Mesendoderm (in vitro differentiated cells): ENCODE data around the gene NAA11.

Experiments
- DNase-seq: peaks from one replicate; pipeline ENCODE4 v3.0.0; 2013
- H2AK5ac ChIP-seq: 2 replicates; pipeline ENCODE4 v1.6.1; 2013; ENCODE audit warnings: low read length, inconsistent platforms
- H2BK120ac ChIP-seq: 2 replicates; pipeline ENCODE4 v1.6.1; 2013; ENCODE audit warnings: low read depth, mild to moderate bottlenecking, low read length, moderate library complexity, mixed read lengths
- H2BK15ac ChIP-seq: replicated peaks from 2 replicates; pipeline ENCODE4 v1.6.1; 2013; ENCODE audit warnings: low read depth, mild to moderate bottlenecking, moderate library complexity
- H2BK5ac ChIP-seq: 2 replicates; pipeline ENCODE4 v1.6.1; 2013; ENCODE audit warnings: low read length, inconsistent platforms
- H3K18ac ChIP-seq: 2 replicates; pipeline ENCODE4 v1.6.1; 2013; ENCODE audit warnings: mild to moderate bottlenecking, low read length, mixed read lengths
- H3K23ac ChIP-seq: one replicate; pipeline ENCODE4 v1.6.1; 2013; ENCODE audit warnings: low read length
- H3K27ac ChIP-seq: 2 replicates; pipeline ENCODE4 v1.5.1; 2013; ENCODE audit warnings: low read depth, mild to moderate bottlenecking, inconsistent platforms, low read length, moderate library complexity
- H3K27me3 ChIP-seq: 2 replicates; pipeline ENCODE4 v1.6.1; 2013; ENCODE audit warnings: low read length, control low read depth, mild to moderate bottlenecking, inconsistent platforms; ENCODE audit not compliant: insufficient read depth, poor library complexity
- H3K36me3 ChIP-seq: 2 replicates; pipeline ENCODE4 v1.6.1; 2013; ENCODE audit warnings: low read length, inconsistent platforms; ENCODE audit not compliant: control insufficient read depth, insufficient read depth
- H3K4ac ChIP-seq: one replicate; pipeline ENCODE4 v1.6.1; 2013; ENCODE audit warnings: low read depth, mild to moderate bottlenecking, low read length, moderate library complexity
- H3K4me1 ChIP-seq: 2 replicates; pipeline ENCODE4 v1.6.1; 2013; ENCODE audit warnings: low read depth, low read length, inconsistent platforms; ENCODE audit not compliant: control insufficient read depth
- H3K4me2 ChIP-seq: 2 replicates; pipeline ENCODE4 v1.6.1; 2013; ENCODE audit warnings: low read length
- H3K4me3 ChIP-seq: 2 replicates; pipeline ENCODE4 v1.5.1; 2013; ENCODE audit warnings: mild to moderate bottlenecking, low read length
- H3K56ac ChIP-seq: one replicate; pipeline ENCODE4 v1.6.1; 2013; ENCODE audit warnings: low read length
- H3K79me1 ChIP-seq: 2 replicates; pipeline ENCODE4 v1.6.1; 2013; ENCODE audit warnings: low read length, inconsistent platforms
- H3K79me2 ChIP-seq: 2 replicates; pipeline ENCODE4 v1.6.1; 2013; ENCODE audit warnings: mild to moderate bottlenecking, low read length; ENCODE audit not compliant: control insufficient read depth, insufficient read depth
- H3K9ac ChIP-seq: 2 replicates; pipeline ENCODE4 v1.6.1; 2013; ENCODE audit warnings: low read length, inconsistent platforms
- H4K5ac ChIP-seq: one replicate; pipeline ENCODE4 v1.6.1; 2013; ENCODE audit warnings: low read length
- H4K8ac ChIP-seq: one replicate; pipeline ENCODE4 v1.6.1; 2013; ENCODE audit warnings: low read depth, mild to moderate bottlenecking, control low read depth, low read length, moderate library complexity
- WGBS: extraction: QIAGEN DNeasy Blood & Tissue Kit; methylation state at CpG from one replicate; pipeline ENCODE4 v1.1.7; 2013; ENCODE audit warnings: low lambda C conversion rate, missing lambda C conversion rate; ENCODE audit not compliant: insufficient coverage; ENCODE audit errors: extremely low coverage; 5-methylcytosine and 5-hydroxymethylcytosine counted together

Gene NAA11

GRCh38 chr4:79272126-79272525 lies 53.7 kb downstream of the NAA11 start:
- H2BK120ac ChIP-seq: no peak overlapping the region
- H3K36me3 ChIP-seq: no peaks in the 10 kb centered on the region
- H3K79me2 ChIP-seq: no peaks in the 10 kb centered on the region
- no peak overlapping the region for H2BK15ac ChIP-seq
- H3K27me3 ChIP-seq: no peaks in the 10 kb centered on the region
- no peak overlapping the region for H3K4me2 ChIP-seq
- H4K8ac ChIP-seq: no peak overlapping the region
- H3K27ac ChIP-seq: no peak overlapping the region
- H3K4ac ChIP-seq: no peak overlapping the region
- H3K56ac ChIP-seq: no peak overlapping the region
- no peak overlapping the region for H3K9ac ChIP-seq
- no peaks in the 10 kb centered on the region for H3K4me1 ChIP-seq
- H3K4me3 ChIP-seq: no peak overlapping the region
- no peak overlapping the region for H2BK5ac ChIP-seq
- no peak overlapping the region for H2AK5ac ChIP-seq
- H3K79me1 ChIP-seq: no peaks in the 10 kb centered on the region
- H3K23ac ChIP-seq: no peak overlapping the region
- no peak for DNase-seq
- H4K5ac ChIP-seq: no peak overlapping the region
- no peak overlapping the region for H3K18ac ChIP-seq

- Histone ChIP-seq H2BK15ac (no peak overlapping the region), H3K18ac (no peak overlapping the region), H2BK5ac (no peak overlapping the region), H3K79me1 (no peaks in the 10 kb centered on the region), H4K8ac (no peak overlapping the region), H3K9ac (no peak overlapping the region), H3K23ac (no peak overlapping the region), H2BK120ac (no peak overlapping the region), H3K4me3 (no peak overlapping the region), H3K36me3 (no peaks in the 10 kb centered on the region), H3K4me1 (no peaks in the 10 kb centered on the region), H3K4ac (no peak overlapping the region), H2AK5ac (no peak overlapping the region), H3K56ac (no peak overlapping the region), H3K79me2 (no peaks in the 10 kb centered on the region), H3K4me2 (no peak overlapping the region), H3K27me3 (no peaks in the 10 kb centered on the region), H4K5ac (no peak overlapping the region), H3K27ac (no peak overlapping the region)
- WGBS: no CpG with 5 or more reads among the region's 1 CpG
- DNase-seq: no peak
These were observed 58.2 kb downstream of the NAA11 start for GRCh38 chr4:79267671-79268070.
